Measurements from ENCODE around the gene RAP2C.
"Not testable (repeated sequence)": the region's sequence is repeated elsewhere in the genome, so short reads cannot be mapped to it uniquely, and the experiment has no call there.

Gene RAP2C

DNA sequence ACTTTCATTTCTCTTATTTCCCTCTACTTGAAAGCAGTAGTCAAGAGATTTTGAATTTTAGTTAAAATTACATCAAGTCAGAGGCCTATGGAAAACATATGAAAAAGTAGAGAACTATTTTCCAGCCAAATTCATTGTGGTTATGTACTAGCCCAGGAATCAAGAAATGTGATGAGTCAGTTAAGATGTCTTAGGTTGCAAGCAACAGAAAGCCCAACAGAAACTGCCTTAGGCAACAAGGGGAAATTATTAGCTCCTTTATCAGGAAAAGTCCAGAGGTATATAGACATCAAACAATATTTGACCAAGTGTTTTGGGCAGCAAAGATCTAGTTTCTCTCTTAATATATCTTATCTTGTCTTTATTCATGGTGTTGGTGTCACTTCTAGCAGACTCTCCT, 53.6 kb downstream of the RAP2C start:
- no peak overlapping the region for H3K4me3 ChIP-seq (replicated peaks; ENCODE audit: low read depth, low read length)
- no peaks in the 10 kb centered on the region for H3K36me3 ChIP-seq (ENCODE audit: control insufficient read depth, insufficient read depth, low read length)
- H3K27me3 ChIP-seq (replicated peaks; ENCODE audit: control insufficient read depth, insufficient read depth, low read length) = no peaks in the 10 kb centered on the region
- TF ChIP-seq, protein P1, sequence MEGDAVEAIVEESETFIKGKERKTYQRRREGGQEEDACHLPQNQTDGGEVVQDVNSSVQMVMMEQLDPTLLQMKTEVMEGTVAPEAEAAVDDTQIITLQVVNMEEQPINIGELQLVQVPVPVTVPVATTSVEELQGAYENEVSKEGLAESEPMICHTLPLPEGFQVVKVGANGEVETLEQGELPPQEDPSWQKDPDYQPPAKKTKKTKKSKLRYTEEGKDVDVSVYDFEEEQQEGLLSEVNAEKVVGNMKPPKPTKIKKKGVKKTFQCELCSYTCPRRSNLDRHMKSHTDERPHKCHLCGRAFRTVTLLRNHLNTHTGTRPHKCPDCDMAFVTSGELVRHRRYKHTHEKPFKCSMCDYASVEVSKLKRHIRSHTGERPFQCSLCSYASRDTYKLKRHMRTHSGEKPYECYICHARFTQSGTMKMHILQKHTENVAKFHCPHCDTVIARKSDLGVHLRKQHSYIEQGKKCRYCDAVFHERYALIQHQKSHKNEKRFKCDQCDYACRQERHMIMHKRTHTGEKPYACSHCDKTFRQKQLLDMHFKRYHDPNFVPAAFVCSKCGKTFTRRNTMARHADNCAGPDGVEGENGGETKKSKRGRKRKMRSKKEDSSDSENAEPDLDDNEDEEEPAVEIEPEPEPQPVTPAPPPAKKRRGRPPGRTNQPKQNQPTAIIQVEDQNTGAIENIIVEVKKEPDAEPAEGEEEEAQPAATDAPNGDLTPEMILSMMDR (IDR thresholded peaks at IDR 0.05; ENCODE audit: insufficient read depth, low read length, poor library complexity, severe bottlenecking) = no peak
- no peak for DNase-seq (ENCODE audit: extremely low read depth, insufficient read length)

DNA sequence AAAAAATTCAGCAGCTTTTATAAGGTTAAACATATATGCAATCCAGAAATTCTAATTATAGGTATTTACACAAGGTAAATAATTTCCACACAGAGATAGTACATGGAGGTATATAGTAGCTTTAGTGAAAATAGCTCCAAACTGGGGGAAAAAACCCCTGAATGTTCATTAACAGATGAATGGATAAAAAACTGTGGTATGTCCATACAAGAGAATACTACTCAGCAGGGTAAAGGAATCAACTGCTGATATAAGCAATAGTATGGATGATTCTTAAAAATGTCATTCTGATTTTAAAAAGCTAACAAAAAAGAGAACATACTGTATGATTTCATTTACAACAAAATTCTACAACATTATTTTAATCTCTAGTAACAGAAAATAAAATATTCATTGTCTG, 54.2 kb downstream of the RAP2C start:
- Histone ChIP-seq H3K4me3 (replicated peaks; ENCODE audit: low read depth, low read length) (no peak overlapping the region), H3K36me3 (ENCODE audit: control insufficient read depth, insufficient read depth, low read length) (no peaks in the 10 kb centered on the region), H3K27me3 (replicated peaks; ENCODE audit: control insufficient read depth, insufficient read depth, low read length) (no peaks in the 10 kb centered on the region)
- no peak for DNase-seq (ENCODE audit: extremely low read depth, insufficient read length)
- TF ChIP-seq, protein P1 (IDR thresholded peaks at IDR 0.05; ENCODE audit: insufficient read depth, low read length, poor library complexity, severe bottlenecking) = no peak

DNA sequence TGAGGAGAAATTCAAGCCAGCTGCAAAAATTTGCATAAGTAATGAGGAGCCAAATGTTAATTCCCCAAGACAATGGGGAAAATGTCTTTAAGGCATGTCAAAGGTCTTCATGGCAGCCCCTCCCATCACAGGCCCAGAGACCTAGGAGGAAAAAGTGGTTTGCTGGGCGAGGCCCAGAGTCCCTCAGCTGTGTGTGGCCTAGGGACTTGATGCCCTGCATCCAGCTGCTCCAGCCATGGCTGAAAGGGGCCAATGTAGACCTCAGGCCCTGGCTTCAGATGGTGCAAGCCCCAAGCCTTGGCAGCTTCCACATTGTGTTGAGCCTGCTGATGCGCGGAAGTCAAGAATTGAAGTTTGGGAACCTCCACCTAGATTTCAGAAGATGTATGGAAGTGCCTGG, 56.2 kb downstream of the RAP2C start:
- not testable (repeated sequence) for H3K36me3 ChIP-seq (ENCODE audit: control insufficient read depth, insufficient read depth, low read length); H3K4me3 ChIP-seq (replicated peaks; ENCODE audit: low read depth, low read length); DNase-seq (ENCODE audit: extremely low read depth, insufficient read length); H3K27me3 ChIP-seq (replicated peaks; ENCODE audit: control insufficient read depth, insufficient read depth, low read length)

DNA sequence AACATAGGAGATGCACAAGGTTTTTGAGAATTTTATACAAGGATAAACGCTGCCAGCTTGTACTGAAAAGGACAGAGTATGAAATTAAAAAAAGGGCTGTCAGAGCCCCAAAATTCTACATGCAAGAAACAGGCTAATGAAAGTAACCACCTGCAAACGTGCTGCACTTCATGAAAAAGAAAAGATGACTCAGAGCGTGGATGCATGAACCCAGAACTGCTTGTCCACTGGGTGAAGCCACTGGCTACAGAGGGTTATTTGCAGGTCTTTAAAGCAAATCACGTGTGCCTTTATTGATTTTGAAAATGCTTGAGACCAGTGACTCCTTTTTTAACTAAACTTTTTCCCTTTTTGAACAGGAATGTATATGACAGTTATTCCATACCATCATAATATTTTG, 66.1 kb downstream of the RAP2C start:
- no peak for DNase-seq (ENCODE audit: extremely low read depth, insufficient read length)
- TF ChIP-seq, protein P1 (IDR thresholded peaks at IDR 0.05; ENCODE audit: insufficient read depth, low read length, poor library complexity, severe bottlenecking) = no peak
- H3K27me3 ChIP-seq (replicated peaks; ENCODE audit: control insufficient read depth, insufficient read depth, low read length) = no peaks in the 10 kb centered on the region
- H3K4me3 ChIP-seq (replicated peaks; ENCODE audit: low read depth, low read length) = no peak overlapping the region
- H3K36me3 ChIP-seq (ENCODE audit: control insufficient read depth, insufficient read depth, low read length) = no peaks in the 10 kb centered on the region
